Measurements from ENCODE around the gene INPP5A. TPM values are rescaled to one million over a fixed set of nuclear protein-coding genes. Genes with fewer than 3 reads are reported as not detected.
"Not testable (repeated sequence)": the region's sequence is repeated elsewhere in the genome, so short reads cannot be mapped to it uniquely, and the experiment has no call there.

The INPP5A gene
- total RNA-seq, 3 donors from 2014 or later = 26.6 to 50.6 (median 38.7) TPM

DNA sequence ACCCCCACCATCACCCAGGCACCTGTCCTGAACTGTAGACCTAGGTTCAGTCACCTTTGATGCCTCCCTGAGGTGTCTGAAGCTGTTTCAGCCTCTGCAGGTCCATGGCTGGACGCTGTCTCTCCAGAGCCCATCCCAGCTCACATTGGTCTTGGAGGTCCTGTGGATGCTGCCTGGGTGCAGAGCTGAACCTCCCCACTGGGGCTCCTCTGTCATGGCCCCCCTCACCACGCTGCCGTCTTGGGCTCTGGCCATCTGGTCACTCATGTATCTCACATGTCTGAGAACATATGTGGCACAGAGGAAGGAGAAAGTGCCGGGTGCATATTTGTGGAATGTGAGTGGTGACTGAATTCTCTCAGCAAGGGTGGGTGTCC lies 139.5 kb downstream of the INPP5A start:
- no peak overlapping the region for H3K27ac ChIP-seq
- TF ChIP-seq, protein P1, sequence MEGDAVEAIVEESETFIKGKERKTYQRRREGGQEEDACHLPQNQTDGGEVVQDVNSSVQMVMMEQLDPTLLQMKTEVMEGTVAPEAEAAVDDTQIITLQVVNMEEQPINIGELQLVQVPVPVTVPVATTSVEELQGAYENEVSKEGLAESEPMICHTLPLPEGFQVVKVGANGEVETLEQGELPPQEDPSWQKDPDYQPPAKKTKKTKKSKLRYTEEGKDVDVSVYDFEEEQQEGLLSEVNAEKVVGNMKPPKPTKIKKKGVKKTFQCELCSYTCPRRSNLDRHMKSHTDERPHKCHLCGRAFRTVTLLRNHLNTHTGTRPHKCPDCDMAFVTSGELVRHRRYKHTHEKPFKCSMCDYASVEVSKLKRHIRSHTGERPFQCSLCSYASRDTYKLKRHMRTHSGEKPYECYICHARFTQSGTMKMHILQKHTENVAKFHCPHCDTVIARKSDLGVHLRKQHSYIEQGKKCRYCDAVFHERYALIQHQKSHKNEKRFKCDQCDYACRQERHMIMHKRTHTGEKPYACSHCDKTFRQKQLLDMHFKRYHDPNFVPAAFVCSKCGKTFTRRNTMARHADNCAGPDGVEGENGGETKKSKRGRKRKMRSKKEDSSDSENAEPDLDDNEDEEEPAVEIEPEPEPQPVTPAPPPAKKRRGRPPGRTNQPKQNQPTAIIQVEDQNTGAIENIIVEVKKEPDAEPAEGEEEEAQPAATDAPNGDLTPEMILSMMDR (IDR thresholded peaks at IDR 0.05) = no peak
- no peak for TF ChIP-seq POLR2AphosphoS5 (IDR thresholded peaks at IDR 0.05)
- no peak for TF ChIP-seq POLR2A (IDR thresholded peaks at IDR 0.05)
- no peak overlapping the region for H3K4me3 ChIP-seq
- no peaks in the 10 kb centered on the region for H3K4me1 ChIP-seq
- intact Hi-C loops (cut with DNase I; ENCODE audit: low total_unique reads) = no loop called here
- H3K9me3 ChIP-seq = no peaks in the 10 kb centered on the region
- peak in 1 of 2 donors; percentile 25 for DNase-seq (ENCODE audit: low spot score in 2 of 2)
- H3K36me3 ChIP-seq = no peaks in the 10 kb centered on the region
- H3K27me3 ChIP-seq = no peaks in the 10 kb centered on the region

DNA sequence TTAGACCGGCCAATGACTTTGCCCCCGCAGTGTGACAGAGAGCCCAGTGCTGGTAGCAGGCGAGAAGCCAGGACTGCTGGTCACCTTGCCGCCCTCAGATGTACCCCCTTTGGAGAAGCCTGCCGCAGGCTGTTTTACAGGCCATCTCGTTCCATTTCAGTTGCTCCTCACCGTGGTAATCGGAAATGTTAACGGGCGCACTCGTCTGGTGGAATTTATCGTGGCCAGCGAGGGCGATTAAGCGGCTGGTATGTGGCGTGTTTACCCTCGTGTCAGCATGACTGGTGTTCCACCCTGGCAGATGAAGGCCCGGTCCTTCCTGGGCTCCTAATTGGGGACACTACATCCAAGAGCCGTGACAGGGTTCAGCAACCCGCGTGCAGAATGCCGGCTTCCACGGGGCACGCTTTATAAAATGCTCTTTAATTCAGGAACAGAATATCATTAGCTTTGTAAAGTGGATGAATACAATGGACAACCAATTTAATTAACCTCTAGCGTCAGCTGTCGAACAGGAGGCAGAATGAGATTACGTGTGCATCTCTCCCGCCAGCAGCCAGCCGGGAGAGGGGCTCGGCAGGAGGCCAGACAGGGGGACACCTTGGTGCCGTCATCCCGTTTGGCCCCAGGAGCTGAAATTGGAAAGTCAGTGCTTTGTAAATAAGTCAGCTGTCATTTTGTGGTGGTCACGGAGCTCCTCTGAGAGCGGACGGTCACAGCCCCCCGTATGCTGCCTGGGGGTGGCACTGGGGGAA lies 140.1 kb downstream of the INPP5A start:
- intact Hi-C loops (cut with DNase I; ENCODE audit: low total_unique reads) = no loop called here
- no peaks in the 10 kb centered on the region for H3K27me3 ChIP-seq

DNA sequence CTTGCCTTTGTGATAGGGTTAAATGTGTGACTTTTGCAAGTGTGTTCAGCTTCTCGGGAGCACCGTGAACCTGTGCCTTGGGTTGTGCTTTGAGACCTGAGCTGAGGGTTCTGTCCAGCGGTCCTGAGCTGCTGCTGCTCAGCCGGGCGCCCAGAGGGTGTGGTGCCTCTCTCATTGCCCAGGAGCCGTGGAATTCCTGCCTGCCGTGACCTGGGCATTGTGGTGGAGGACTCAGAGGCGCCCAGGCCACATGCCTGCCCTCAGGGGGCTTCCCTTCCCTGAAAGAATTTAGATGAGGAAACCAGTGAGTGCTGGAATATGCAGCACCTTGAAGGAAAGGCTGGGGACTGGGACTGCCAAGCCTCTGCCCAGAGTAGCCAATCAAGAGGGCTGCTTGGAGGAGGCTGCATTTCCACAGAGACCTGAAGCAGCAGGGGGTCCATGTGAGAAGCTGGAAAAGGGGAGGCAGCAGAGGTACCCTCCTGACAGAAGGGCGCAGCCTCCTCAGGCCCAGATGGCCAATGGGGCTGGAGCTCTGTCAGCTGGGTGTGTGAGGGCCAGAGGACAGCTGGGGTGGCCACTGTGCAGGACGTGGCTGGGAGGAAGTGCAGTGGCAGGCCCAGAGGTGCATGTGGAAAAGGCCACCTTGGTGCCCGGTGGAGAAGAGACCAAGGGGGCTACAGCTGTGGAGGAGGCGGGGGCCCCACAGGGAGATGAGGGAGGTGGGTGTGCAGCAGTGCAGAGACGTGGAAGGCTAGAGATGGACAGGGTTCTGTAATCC lies 141.0 kb downstream of the INPP5A start:
- DNase-seq (ENCODE audit: low spot score in 2 of 2) = no peak
- Histone ChIP-seq H3K36me3 (no peaks in the 10 kb centered on the region), H3K27me3 (no peaks in the 10 kb centered on the region), H3K4me1 (no peaks in the 10 kb centered on the region), H3K27ac (no peak overlapping the region), H3K4me3 (no peak overlapping the region), H3K9me3 (no peaks in the 10 kb centered on the region)
- no peak for TF ChIP-seq POLR2AphosphoS5 (IDR thresholded peaks at IDR 0.05)
- no peak for TF ChIP-seq POLR2A (IDR thresholded peaks at IDR 0.05)
- TF ChIP-seq, protein P1 (IDR thresholded peaks at IDR 0.05) = no peak
- intact Hi-C loops (cut with DNase I; ENCODE audit: low total_unique reads) = no loop called here

More for the DNA sequence above, 140.1 kb downstream of the INPP5A start:
- no peaks in the 10 kb centered on the region for H3K36me3 ChIP-seq
- no peaks in the 10 kb centered on the region for H3K4me1 ChIP-seq
- no peaks in the 10 kb centered on the region for H3K9me3 ChIP-seq
- DNase-seq (ENCODE audit: low spot score in 2 of 2) = no peak
- TF ChIP-seq POLR2A (IDR thresholded peaks at IDR 0.05) (no peak), POLR2AphosphoS5 (IDR thresholded peaks at IDR 0.05) (no peak)
- TF ChIP-seq, protein P1 (IDR thresholded peaks at IDR 0.05) = no peak
- no peak overlapping the region for H3K4me3 ChIP-seq
- H3K27ac ChIP-seq = no peak overlapping the region

DNA sequence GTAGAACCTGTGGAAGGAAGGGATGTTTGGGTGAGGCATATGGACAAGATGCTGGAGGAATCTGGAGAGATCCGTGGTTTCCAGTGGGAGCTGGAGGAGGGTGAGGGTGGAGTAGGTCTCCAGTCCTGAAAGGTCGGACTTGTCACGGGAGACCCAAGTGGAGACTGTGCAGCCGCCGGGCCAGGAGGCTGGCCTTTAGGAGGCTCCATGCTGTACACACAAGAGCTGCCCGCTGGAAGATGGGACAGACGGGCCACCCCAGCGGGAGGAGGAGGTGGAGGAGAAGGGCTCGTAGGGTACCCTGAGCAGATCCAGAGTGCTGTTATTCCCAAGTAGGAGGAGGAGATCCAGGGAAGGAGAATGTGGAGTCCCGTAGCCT lies 141.6 kb downstream of the INPP5A start:
- no peak for DNase-seq (ENCODE audit: low spot score in 2 of 2)
- no peaks in the 10 kb centered on the region for H3K27me3 ChIP-seq
- no peak overlapping the region for H3K27ac ChIP-seq
- no peaks in the 10 kb centered on the region for H3K4me1 ChIP-seq
- no peaks in the 10 kb centered on the region for H3K36me3 ChIP-seq
- intact Hi-C loops (cut with DNase I; ENCODE audit: low total_unique reads) = no loop called here
- H3K9me3 ChIP-seq = no peaks in the 10 kb centered on the region
- no peak overlapping the region for H3K4me3 ChIP-seq
- TF ChIP-seq, protein P1 (IDR thresholded peaks at IDR 0.05) = no peak
- TF ChIP-seq POLR2AphosphoS5 (IDR thresholded peaks at IDR 0.05) (no peak), POLR2A (IDR thresholded peaks at IDR 0.05) (no peak)

DNA sequence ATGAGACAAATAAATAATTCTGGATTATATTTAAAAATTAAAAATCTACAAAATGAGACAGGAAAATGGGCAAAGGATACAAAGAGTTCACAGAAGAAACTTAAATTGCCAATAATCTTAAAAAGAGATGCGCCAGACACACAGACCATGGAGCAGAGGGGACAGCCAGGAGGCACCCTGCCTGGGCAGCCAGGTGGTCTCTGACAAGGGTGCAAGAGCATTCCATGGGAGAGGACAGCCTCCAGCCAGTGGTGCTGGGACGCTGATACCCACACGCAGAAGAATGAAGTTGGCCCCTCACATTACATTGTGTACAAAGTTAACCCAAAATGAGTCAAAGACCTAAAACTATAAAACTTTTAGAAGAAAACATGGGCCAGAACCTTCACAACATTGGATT lies 142.1 kb downstream of the INPP5A start:
- no peak overlapping the region for H3K27ac ChIP-seq
- intact Hi-C loops (cut with DNase I; ENCODE audit: low total_unique reads) = no loop called here

DNA sequence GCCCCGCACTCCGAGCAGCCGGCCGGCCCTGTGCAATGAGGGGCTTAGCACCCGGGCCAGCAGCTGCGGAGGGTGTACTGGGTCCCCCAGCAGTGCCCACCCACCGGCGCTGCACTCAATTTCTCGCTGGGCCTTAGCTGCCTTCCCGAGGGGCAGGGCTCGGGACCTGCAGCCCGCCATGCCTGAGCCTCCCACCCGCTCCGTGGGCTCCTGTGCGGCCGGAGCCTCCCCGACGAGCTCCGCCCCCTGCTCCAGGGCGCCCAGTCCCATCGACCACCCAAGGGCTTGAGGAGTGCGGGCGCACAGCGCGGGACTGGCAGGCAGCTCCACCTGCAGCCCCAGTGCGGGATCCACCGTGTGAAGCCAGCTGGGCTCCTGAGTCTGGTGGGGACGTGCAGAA lies 143.2 kb downstream of the INPP5A start:
- H3K27me3 ChIP-seq; intact Hi-C loops (cut with DNase I; ENCODE audit: low total_unique reads); DNase-seq (ENCODE audit: low spot score in 2 of 2); H3K4me3 ChIP-seq; H3K9me3 ChIP-seq; H3K4me1 ChIP-seq; H3K27ac ChIP-seq; H3K36me3 ChIP-seq: not testable (repeated sequence)

More for the DNA sequence above, 142.1 kb downstream of the INPP5A start:
- Histone ChIP-seq H3K4me3 (no peak overlapping the region), H3K27me3 (no peaks in the 10 kb centered on the region), H3K9me3 (no peaks in the 10 kb centered on the region), H3K4me1 (no peaks in the 10 kb centered on the region), H3K36me3 (no peaks in the 10 kb centered on the region)
- no peak for DNase-seq (ENCODE audit: low spot score in 2 of 2)
- TF ChIP-seq POLR2AphosphoS5 (IDR thresholded peaks at IDR 0.05) (no peak), POLR2A (IDR thresholded peaks at IDR 0.05) (no peak)
- TF ChIP-seq, protein P1 (IDR thresholded peaks at IDR 0.05) = no peak
